ENCODE data around the gene RSF1.

DNA sequence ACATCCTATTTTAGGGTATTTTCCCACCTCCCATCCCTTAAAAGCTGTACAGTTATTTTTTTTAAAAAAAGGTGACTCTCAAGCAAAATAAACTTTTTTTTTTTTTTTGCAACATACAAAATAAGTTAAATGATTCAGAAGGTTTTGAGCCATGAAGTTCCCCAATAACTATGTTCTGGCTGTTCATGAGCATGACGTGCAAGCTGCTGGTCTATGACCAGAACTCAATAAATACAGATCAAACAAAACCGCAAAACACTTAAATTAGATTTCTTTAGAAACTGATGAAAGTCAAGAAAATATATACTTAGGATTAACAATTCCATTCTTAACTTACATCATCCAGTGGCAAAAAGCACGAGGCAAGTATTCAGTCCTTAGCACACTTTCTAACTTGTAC lies 158.9 kb downstream of the RSF1 start:
- TF ChIP-seq POLR2AphosphoS5 (IDR thresholded peaks at IDR 0.05) (no peak), POLR2A (IDR thresholded peaks at IDR 0.05) (no peak)
